GM12878 (cell line): ENCODE results near the gene PDE6A. TPM values are rescaled to one million over a fixed set of nuclear protein-coding genes. Genes with fewer than 3 reads are reported as not detected.

Experiments used
- ATAC-seq: fragments of 200-7000 bp; cut with Tn5 transposase; 3 replicates; pipeline ENCODE4 v1.9.1; 2020; ENCODE audit warnings: mild to moderate bottlenecking, moderate library complexity
- BruUV-seq: library from RNA; stranded (reverse); fragments of 400-500 nt; replicated peaks from 2 replicates; lab custom pipeline; 2021; lab: Mats Ljungman, UMichigan
- CTCF ChIA-PET: fragments of 300-600 bp; sonication (Branson Sonifier 250); formaldehyde crosslinking; extraction: SDS; loops from one replicate; lab custom pipeline; 2021; ENCODE audit warnings: inconsistent platforms; lab: Yijun Ruan, JAX
- POLR2A ChIA-PET: fragments of 350-600 bp; formaldehyde crosslinking; extraction: SDS; loops from one replicate; lab custom pipeline; 2021; ENCODE audit warnings: inconsistent platforms; lab: Charles Lee
- RAD21 ChIA-PET: fragments of 300-600 bp; sonication (Branson Sonifier 250); formaldehyde crosslinking; loops from one replicate; lab custom pipeline; 2023; ENCODE audit warnings: antibody characterized with exemption; ENCODE audit not compliant: unreplicated experiment; lab: Charles Lee
- SMC1A ChIA-PET: fragments of 300-600 bp; sonication (Branson Sonifier 250); formaldehyde crosslinking; loops from one replicate; lab custom pipeline; 2023; ENCODE audit not compliant: unreplicated experiment, uncharacterized antibody; lab: Charles Lee
- DNase-seq: peaks from one replicate; pipeline ENCODE4 v3.0.0-alpha.2; 2011; ENCODE audit warnings: low read depth, low spot score
- FAIRE-seq: peaks from 3 replicates; lab custom pipeline; 2011; peaks lifted over from hg19 to GRCh38; lab: Jason Lieb, UNC
- H2AFZ ChIP-seq: 2 replicates; pipeline ENCODE4 v1.6.0; 2011; ENCODE audit warnings: low read depth, low read length, control low read depth; ENCODE audit not compliant: control insufficient read depth
- H3K27ac ChIP-seq: 2 replicates; pipeline ENCODE4 v1.5.1; 2011; ENCODE audit warnings: control low read depth; ENCODE audit not compliant: control insufficient read depth, insufficient read depth
- H3K27me3 ChIP-seq, 2 experiments: replicated peaks in 1 of 2; 2 replicates each; pipeline versions ENCODE4 v1.6.0 to v1.6.1; 2011; ENCODE audit warnings: low read length in 1 of 2; ENCODE audit not compliant: control insufficient read depth in 2 of 2, insufficient read depth in 2 of 2
- H3K36me3 ChIP-seq, 2 experiments: 2 replicates each; pipeline ENCODE4 v1.5.1; 2011; ENCODE audit warnings: low read length in 1 of 2; ENCODE audit not compliant: control insufficient read depth in 2 of 2, insufficient read depth in 2 of 2
- H3K4me1 ChIP-seq: 2 replicates; pipeline ENCODE4 v1.6.1; 2011; ENCODE audit warnings: mild to moderate bottlenecking, low read length, moderate library complexity, mixed read lengths; ENCODE audit not compliant: control insufficient read depth, insufficient read depth
- H3K4me2 ChIP-seq: 2 replicates; pipeline ENCODE4 v1.6.0; 2011; ENCODE audit warnings: control low read depth; ENCODE audit not compliant: control insufficient read depth, insufficient read depth
- H3K4me3 ChIP-seq: fragments of 200-600 bp; sonication (generic); 2 replicates; pipeline ENCODE4 v1.5.1; 2016
- H3K79me2 ChIP-seq: 2 replicates; pipeline ENCODE4 v1.6.0; 2011; ENCODE audit warnings: low read length; ENCODE audit not compliant: control insufficient read depth, insufficient read depth
- H3K9ac ChIP-seq: 2 replicates; pipeline ENCODE4 v1.8.0; 2011; ENCODE audit warnings: low read length, control low read depth, mixed read lengths; ENCODE audit not compliant: control insufficient read depth, insufficient read depth
- H3K9me3 ChIP-seq: replicated peaks from 3 replicates; pipeline ENCODE4 v1.5.1; 2011; ENCODE audit warnings: mild to moderate bottlenecking, low read length; ENCODE audit not compliant: control insufficient read depth, insufficient read depth
- H4K20me1 ChIP-seq: 2 replicates; pipeline ENCODE4 v1.6.0; 2011; ENCODE audit not compliant: control insufficient read depth, insufficient read depth
- HDAC2 ChIP-seq: fragments of 200-600 bp; sonication (generic); IDR thresholded peaks from 2 replicates; pipeline ENCODE4 v1.6.1; 2017
- MXI1 ChIP-seq: fragments of 150-350 bp; IDR thresholded peaks from 2 replicates; pipeline ENCODE4 v1.6.1; 2011; ENCODE audit warnings: low read depth, mild to moderate bottlenecking, inconsistent platforms, low read length, improper control_type of control experiment
- MYC ChIP-seq: IDR thresholded peaks from 2 replicates; pipeline ENCODE4 v1.6.1; 2011; ENCODE audit warnings: mild to moderate bottlenecking, low read length, moderate library complexity, inconsistent platforms; ENCODE audit not compliant: insufficient read depth, insufficient replicate concordance, insufficient read length, severe bottlenecking
- PRDM15 ChIP-seq: fragments of 450-650 bp; formaldehyde crosslinking; IDR thresholded peaks from 2 replicates; pipeline ENCODE4 v1.4.0; 2020; ENCODE audit warnings: mild to moderate bottlenecking, moderate library complexity
- SUZ12 ChIP-seq: fragments of 200-600 bp; sonication (generic); IDR thresholded peaks from one replicate; pipeline ENCODE4 v1.6.1; 2018; ENCODE audit warnings: antibody characterized with exemption, mild to moderate bottlenecking; ENCODE audit not compliant: unreplicated experiment
- TCF7 ChIP-seq: IDR thresholded peaks from 2 replicates; pipeline ENCODE4 v1.6.1; 2014; ENCODE audit warnings: antibody characterized with exemption, borderline replicate concordance
- YY1 ChIP-seq: IDR thresholded peaks from 2 replicates; pipeline ENCODE4 v1.6.1; 2011; ENCODE audit warnings: low read depth, mild to moderate bottlenecking, low read length
- ZNF622 ChIP-seq: fragments of 450-650 bp; IDR thresholded peaks from 2 replicates; pipeline ENCODE4 v1.6.1; 2017; ENCODE audit warnings: mild to moderate bottlenecking, inconsistent platforms
- WGBS: methylation state at CpG from one replicate; pipeline ENCODE4 v1.1.6; 2016; ENCODE audit warnings: low lambda C conversion rate; ENCODE audit not compliant: insufficient replicate concordance, insufficient coverage; ENCODE audit errors: missing lambda C conversion rate; 5-methylcytosine and 5-hydroxymethylcytosine counted together
- in situ Hi-C: fragments of 300-500 bp; cut with MboI; formaldehyde crosslinking; loops from 9 replicates; pipeline ENCODE4 v1.14.3; 2018; ENCODE audit warnings: mixed read lengths
- intact Hi-C: fragments of 100-400 bp; cut with micrococcal nuclease; formaldehyde crosslinking; loops from one replicate; pipeline ENCODE4 v1.14.2; 2022; ENCODE audit not compliant: unreplicated experiment
- polyA plus RNA-seq, 11 experiments: library from polyadenylated mRNA; depleted of rRNA in 4 of 11; unstranded in 6 of 11; stranded (reverse) in 5 of 11; fragments of >200 nt; fragmentation: Nextera tagmentation in 4 of 11; fragmentation: Illumina TruSeq in 1 of 11; extraction: Ambion mirVana in 4 of 11; extraction: Trizol in 1 of 11; gene quantifications; 1 replicate in 1 of 11; 2 replicates in 10 of 11; pipeline versions ENCODE4 v1.2.1 to v1.2.3, GENCODE V29; 2011 to 2016; ENCODE audit warnings: inconsistent platforms in 2 of 11, missing spikeins in 2 of 11, low read depth in 1 of 11
- total RNA-seq, 4 experiments: library from RNA; depleted of rRNA in 3 of 4; stranded (reverse); fragments of >200 nt in 3 of 4; fragmentation: Illumina TruSeq in 1 of 4; extraction: Trizol in 1 of 4; gene quantifications; 2 replicates each; pipeline versions ENCODE4 v1.2.1 to v1.2.3, GENCODE V29; 2013 to 2021
- TF ChIP-seq, protein P1 (sequence below): fragments of 450-650 bp; IDR thresholded peaks from 2 replicates; pipeline ENCODE4 v1.6.1; 2017; ENCODE audit warnings: mild to moderate bottlenecking
- TF ChIP-seq, protein P2 (sequence below): IDR thresholded peaks from 2 replicates; pipeline ENCODE4 v1.6.1; 2011; ENCODE audit warnings: borderline replicate concordance, low read depth, mild to moderate bottlenecking, moderate library complexity, low read length; ENCODE audit not compliant: insufficient read depth, poor library complexity, severe bottlenecking

PDE6A gene
- total and polyA plus RNA-seq, 10 of the 15 experiments (the other 5 are each of a cell fraction or from before 2014, with no cell fraction given): 0.05 to 0.26 TPM; not detected in 8

GRCh38 chr5:149956685-149957084 is 12.1 kb upstream of the PDE6A start:
- Histone ChIP-seq H3K4me2 (no peak overlapping the region), H3K79me2 (no peaks in the 10 kb centered on the region), H3K4me3 (no peak overlapping the region), H3K4me1 (peaks cover 12% of the 10 kb centered on the region), H3K27me3 (no peaks in the 10 kb centered on the region; a peak in 1 of 4 replicates), H3K27ac (no peak overlapping the region), H4K20me1 (no peaks in the 10 kb centered on the region), H3K9me3 (no peaks in the 10 kb centered on the region), H3K9ac (no peak overlapping the region), H3K36me3 (no peaks in the 10 kb centered on the region), H2AFZ (no peak overlapping the region)
- intact Hi-C loops (no loop called here), in situ Hi-C loops (no loop called here)
- DNase-seq: no peak
- ChIA-PET POLR2A (no interaction called here), RAD21 (no interaction called here), SMC1A (no interaction called here), CTCF (interaction anchor here (0.9 to 6.6 kb wide), 5 partner anchors 14 to 126 kb away, joined by 3 to 59 read pairs (median 10); no protein-coding TSS in a partner anchor)
- no TSS peak for BruUV-seq
- FAIRE-seq: no peak
- ATAC-seq: no peak
- TF ChIP-seq, protein P1, sequence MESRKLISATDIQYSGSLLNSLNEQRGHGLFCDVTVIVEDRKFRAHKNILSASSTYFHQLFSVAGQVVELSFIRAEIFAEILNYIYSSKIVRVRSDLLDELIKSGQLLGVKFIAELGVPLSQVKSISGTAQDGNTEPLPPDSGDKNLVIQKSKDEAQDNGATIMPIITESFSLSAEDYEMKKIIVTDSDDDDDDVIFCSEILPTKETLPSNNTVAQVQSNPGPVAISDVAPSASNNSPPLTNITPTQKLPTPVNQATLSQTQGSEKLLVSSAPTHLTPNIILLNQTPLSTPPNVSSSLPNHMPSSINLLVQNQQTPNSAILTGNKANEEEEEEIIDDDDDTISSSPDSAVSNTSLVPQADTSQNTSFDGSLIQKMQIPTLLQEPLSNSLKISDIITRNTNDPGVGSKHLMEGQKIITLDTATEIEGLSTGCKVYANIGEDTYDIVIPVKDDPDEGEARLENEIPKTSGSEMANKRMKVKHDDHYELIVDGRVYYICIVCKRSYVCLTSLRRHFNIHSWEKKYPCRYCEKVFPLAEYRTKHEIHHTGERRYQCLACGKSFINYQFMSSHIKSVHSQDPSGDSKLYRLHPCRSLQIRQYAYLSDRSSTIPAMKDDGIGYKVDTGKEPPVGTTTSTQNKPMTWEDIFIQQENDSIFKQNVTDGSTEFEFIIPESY: no peak
- WGBS: 56% methylated on average over 5 of the region's 5 CpGs

GRCh38 chr5:149954798-149955197 is 10.2 kb upstream of the PDE6A start:
- intact Hi-C loops: no loop called here
- H3K4me1 ChIP-seq: peaks cover 4% of the 10 kb centered on the region
- no peaks in the 10 kb centered on the region; a peak in 2 of 4 replicates for H3K27me3 ChIP-seq
- SMC1A ChIA-PET: interaction anchor here (0.5 to 0.6 kb wide), 2 partner anchors 350 to 538 kb away, joined by 3 read pairs; no protein-coding TSS in a partner anchor
- ATAC-seq: no peak
- WGBS: 50% methylated on average over 6 of the region's 6 CpGs
- no peak overlapping the region for H3K9ac ChIP-seq
- CTCF ChIA-PET: no interaction called here
- H3K4me3 ChIP-seq: no peak overlapping the region
- H2AFZ ChIP-seq: no peak overlapping the region
- no peak for DNase-seq
- no TSS peak for BruUV-seq
- RAD21 ChIA-PET: no interaction called here
- H3K27ac ChIP-seq: no peak overlapping the region
- no peaks in the 10 kb centered on the region for H4K20me1 ChIP-seq
- no peaks in the 10 kb centered on the region for H3K79me2 ChIP-seq
- H3K36me3 ChIP-seq: no peaks in the 10 kb centered on the region
- POLR2A ChIA-PET: no interaction called here
- no peak for FAIRE-seq
- no peak overlapping the region for H3K4me2 ChIP-seq
- no peaks in the 10 kb centered on the region for H3K9me3 ChIP-seq
- in situ Hi-C loops: no loop called here
- TF ChIP-seq ZNF622 (no peak), HDAC2 (no peak), TCF7 (no peak), MXI1 (no peak), YY1 (no peak), SUZ12 (no peak), PRDM15 (CRISPR knock-in tag) (no peak), MYC (no peak)
- TF ChIP-seq, protein P2, sequence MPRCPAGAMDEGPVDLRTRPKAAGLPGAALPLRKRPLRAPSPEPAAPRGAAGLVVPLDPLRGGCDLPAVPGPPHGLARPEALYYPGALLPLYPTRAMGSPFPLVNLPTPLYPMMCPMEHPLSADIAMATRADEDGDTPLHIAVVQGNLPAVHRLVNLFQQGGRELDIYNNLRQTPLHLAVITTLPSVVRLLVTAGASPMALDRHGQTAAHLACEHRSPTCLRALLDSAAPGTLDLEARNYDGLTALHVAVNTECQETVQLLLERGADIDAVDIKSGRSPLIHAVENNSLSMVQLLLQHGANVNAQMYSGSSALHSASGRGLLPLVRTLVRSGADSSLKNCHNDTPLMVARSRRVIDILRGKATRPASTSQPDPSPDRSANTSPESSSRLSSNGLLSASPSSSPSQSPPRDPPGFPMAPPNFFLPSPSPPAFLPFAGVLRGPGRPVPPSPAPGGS: no peak
